SJCRH30 (cell line): Measurements from ENCODE around the gene MISP. TPM values are rescaled to one million over a fixed set of nuclear protein-coding genes. Genes with fewer than 3 reads are reported as not detected.
"Not testable (repeated sequence)": the region's sequence is repeated elsewhere in the genome, so short reads cannot be mapped to it uniquely, and the experiment has no call there.

Experiments
- DNase-seq, 2 experiments: peaks; one replicate each; pipeline ENCODE4 v3.0.0-alpha.2; 2015 to 2020
- H3K27ac ChIP-seq: fragments of 250-450 bp; sonication (Bioruptor Pico); 2 replicates; pipeline ENCODE4 v1.5.1; 2020; ENCODE audit warnings: mild to moderate bottlenecking, moderate library complexity
- H3K27me3 ChIP-seq: fragments of 250-450 bp; sonication (Bioruptor Pico); 2 replicates; pipeline ENCODE4 v1.5.1; 2020; ENCODE audit warnings: mild to moderate bottlenecking, moderate library complexity
- H3K36me3 ChIP-seq: fragments of 250-450 bp; sonication (Bioruptor Pico); 2 replicates; pipeline ENCODE4 v1.5.1; 2020; ENCODE audit warnings: mild to moderate bottlenecking, moderate library complexity
- H3K4me1 ChIP-seq: fragments of 250-450 bp; sonication (Bioruptor Pico); 2 replicates; pipeline ENCODE4 v1.5.1; 2020; ENCODE audit warnings: mild to moderate bottlenecking, moderate library complexity
- H3K4me3 ChIP-seq: fragments of 250-450 bp; sonication (Bioruptor Pico); 2 replicates; pipeline ENCODE4 v1.5.1; 2020; ENCODE audit warnings: mild to moderate bottlenecking, moderate library complexity
- H3K9me3 ChIP-seq: fragments of 250-450 bp; sonication (Bioruptor Pico); replicated peaks from 2 replicates; pipeline ENCODE4 v1.5.1; 2020; ENCODE audit warnings: mild to moderate bottlenecking, moderate library complexity
- total RNA-seq: library from RNA; depleted of rRNA; stranded (reverse); fragments of >200 nt; shearing (Covaris generic); gene quantifications from 2 replicates; pipeline ENCODE4 v1.2.3, GENCODE V29; 2014; rRNA removed

The MISP gene
- 0.18 and 0.41 TPM in 2 replicates for total RNA-seq

- Histone ChIP-seq H3K27ac (peak within 1 kb of the TSS; percentile 26; the same call in 1 of the 2 replicates), H3K4me3 (no peak within 1 kb of the TSS), H3K27me3 (no peaks in the 10 kb centered on the region), H3K9me3 (no peaks in the 10 kb centered on the region), H3K4me1 (peaks cover 18% of the 10 kb centered on the region), H3K36me3 (no peaks in the 10 kb centered on the region)
- DNase-seq = no peak
Observed at GRCh38 chr19:750640-751423, at the start of gene MISP. MISP (plus strand) TSS chr19:751112; CDS start chr19:756947, 5,835 bp downstream.

- not testable (repeated sequence) for H3K36me3 ChIP-seq, H3K27me3 ChIP-seq, DNase-seq, H3K4me1 ChIP-seq, H3K4me3 ChIP-seq, H3K9me3 ChIP-seq, H3K27ac ChIP-seq
Observed at GRCh38 chr19:702847-703246, 48.1 kb upstream of the MISP start.

- H3K9me3 ChIP-seq = no peaks in the 10 kb centered on the region
- H3K27ac ChIP-seq = no peak overlapping the region
- H3K4me1 ChIP-seq = no peaks in the 10 kb centered on the region
- H3K27me3 ChIP-seq = no peaks in the 10 kb centered on the region
- H3K36me3 ChIP-seq = no peaks in the 10 kb centered on the region
- no peak for DNase-seq
- no peak overlapping the region for H3K4me3 ChIP-seq
Observed at GRCh38 chr19:703329-703650, 47.6 kb upstream of the MISP start.

- H3K36me3 ChIP-seq = no peaks in the 10 kb centered on the region
- H3K27ac ChIP-seq = no peak overlapping the region
- H3K4me3 ChIP-seq = no peak overlapping the region
- H3K9me3 ChIP-seq = no peaks in the 10 kb centered on the region
- H3K27me3 ChIP-seq = no peaks in the 10 kb centered on the region
- no peaks in the 10 kb centered on the region for H3K4me1 ChIP-seq
- DNase-seq = peak; percentile 41 to 46
Observed at GRCh38 chr19:703651-704446, 47.1 kb upstream of the MISP start.

- no peak for DNase-seq
- Histone ChIP-seq H3K27me3 (no peaks in the 10 kb centered on the region), H3K4me1 (no peaks in the 10 kb centered on the region), H3K36me3 (no peaks in the 10 kb centered on the region), H3K4me3 (no peak overlapping the region), H3K27ac (no peak overlapping the region), H3K9me3 (no peaks in the 10 kb centered on the region)
Observed at GRCh38 chr19:704447-704741, 46.5 kb upstream of the MISP start.

GRCh38 chr19:708154-709143 lies 42.5 kb upstream of the MISP start, which contains the start of gene PALM:
PALM (plus strand) TSS chr19:708935; CDS start chr19:709147, 212 bp downstream.
- no peaks in the 10 kb centered on the region for H3K36me3 ChIP-seq
- no peak within 1 kb of the TSS for H3K27ac ChIP-seq
- peak within 1 kb of the TSS; percentile 55 for H3K4me3 ChIP-seq
- H3K9me3 ChIP-seq = no peaks in the 10 kb centered on the region
- H3K4me1 ChIP-seq = no peaks in the 10 kb centered on the region
- peak in 1 of 2 experiments; percentile 40 for DNase-seq
- peaks cover 14% of the 10 kb centered on the region; the same call in 1 of the 2 replicates for H3K27me3 ChIP-seq

GRCh38 chr19:709196-709964 lies 41.5 kb upstream of the MISP start:
- H3K27ac ChIP-seq = no peak overlapping the region
- no peaks in the 10 kb centered on the region for H3K36me3 ChIP-seq
- DNase-seq = no peak
- peaks cover 14% of the 10 kb centered on the region; the same call in 1 of the 2 replicates for H3K27me3 ChIP-seq
- H3K9me3 ChIP-seq = no peaks in the 10 kb centered on the region
- no peaks in the 10 kb centered on the region for H3K4me1 ChIP-seq
- H3K4me3 ChIP-seq = peak overlapping the region; percentile 55

- DNase-seq = no peak
- no peaks in the 10 kb centered on the region for H3K4me1 ChIP-seq
- H3K9me3 ChIP-seq = no peaks in the 10 kb centered on the region
- peak overlapping the region; percentile 55 for H3K4me3 ChIP-seq
- no peaks in the 10 kb centered on the region for H3K36me3 ChIP-seq
- H3K27me3 ChIP-seq = peaks cover 14% of the 10 kb centered on the region; the same call in 1 of the 2 replicates
- H3K27ac ChIP-seq = no peak overlapping the region
Observed at GRCh38 chr19:709965-710571, 40.8 kb upstream of the MISP start.

GRCh38 chr19:710767-711166 lies 40.1 kb upstream of the MISP start:
- Histone ChIP-seq H3K27ac (no peak overlapping the region), H3K4me3 (no peak overlapping the region), H3K9me3 (no peaks in the 10 kb centered on the region; the same call in 1 of the 2 replicates), H3K36me3 (no peaks in the 10 kb centered on the region), H3K4me1 (no peaks in the 10 kb centered on the region), H3K27me3 (peaks cover 14% of the 10 kb centered on the region; the same call in 1 of the 2 replicates)
- no peak for DNase-seq

GRCh38 chr19:711254-711653 lies 39.7 kb upstream of the MISP start:
- Histone ChIP-seq H3K36me3 (no peaks in the 10 kb centered on the region), H3K27me3 (peaks cover 14% of the 10 kb centered on the region; the same call in 1 of the 2 replicates), H3K4me3 (no peak overlapping the region), H3K27ac (no peak overlapping the region), H3K9me3 (no peaks in the 10 kb centered on the region; the same call in 1 of the 2 replicates), H3K4me1 (no peaks in the 10 kb centered on the region)
- DNase-seq = no peak

GRCh38 chr19:715347-715746 lies 35.6 kb upstream of the MISP start:
- H3K27ac ChIP-seq = no peak overlapping the region
- no peak for DNase-seq
- H3K4me3 ChIP-seq = no peak overlapping the region
- H3K9me3 ChIP-seq = no peaks in the 10 kb centered on the region; the same call in 1 of the 2 replicates
- H3K36me3 ChIP-seq = no peaks in the 10 kb centered on the region
- H3K27me3 ChIP-seq = peaks cover 9% of the 10 kb centered on the region; the same call in 1 of the 2 replicates
- H3K4me1 ChIP-seq = peaks cover 6% of the 10 kb centered on the region

GRCh38 chr19:718251-718951 lies 32.5 kb upstream of the MISP start:
- peak; percentile 87 to 89 for DNase-seq
- Histone ChIP-seq H3K9me3 (no peaks in the 10 kb centered on the region; the same call in 1 of the 2 replicates), H3K4me1 (peaks cover 6% of the 10 kb centered on the region), H3K27ac (peak overlapping the region; percentile 58), H3K36me3 (no peaks in the 10 kb centered on the region), H3K27me3 (no peaks in the 10 kb centered on the region), H3K4me3 (peak overlapping the region; percentile 12; the same call in 1 of the 2 replicates)

GRCh38 chr19:718991-719512 lies 31.9 kb upstream of the MISP start:
- Histone ChIP-seq H3K36me3 (no peaks in the 10 kb centered on the region), H3K27me3 (no peaks in the 10 kb centered on the region), H3K4me1 (peaks cover 6% of the 10 kb centered on the region), H3K9me3 (no peaks in the 10 kb centered on the region; the same call in 1 of the 2 replicates), H3K4me3 (no peak overlapping the region), H3K27ac (peak overlapping the region; percentile 58)
- DNase-seq = no peak
